ENCODE results near the gene PCNT.

The PCNT gene

DNA sequence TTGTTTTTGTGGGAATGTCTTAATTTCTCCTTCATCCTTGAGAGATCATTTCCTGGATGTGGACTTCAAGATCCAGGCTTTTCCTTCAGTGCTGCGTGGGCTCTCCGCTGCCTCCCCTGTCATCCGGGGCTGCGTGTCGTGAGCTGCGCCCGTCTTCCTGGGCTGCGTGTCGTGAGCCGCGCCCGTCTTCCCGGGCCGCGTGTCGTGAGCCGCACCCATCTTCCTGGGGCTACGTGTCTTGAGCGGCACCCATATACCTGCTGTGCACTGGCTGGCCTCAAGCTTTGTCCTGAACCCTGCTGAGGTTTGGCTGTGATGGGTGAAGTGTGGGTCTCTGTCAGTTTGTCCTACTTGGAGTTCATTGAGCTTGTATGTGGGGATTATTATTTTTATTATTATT, 55.1 kb downstream of the PCNT start:
- ChIA-PET POLR2A (no interaction called here), CTCF (no interaction called here)
- DNase-seq (ENCODE audit: extremely low spot score) = no peak
- TF ChIP-seq ARNT (IDR thresholded peaks at IDR 0.05) = no peak
- no peak for TF ChIP-seq TARDBP (IDR thresholded peaks at IDR 0.05)
- no peak for TF ChIP-seq LEF1 (IDR thresholded peaks at IDR 0.05; ENCODE audit: borderline replicate concordance)
- no peak for TF ChIP-seq SP1 (IDR thresholded peaks at IDR 0.05)

DNA sequence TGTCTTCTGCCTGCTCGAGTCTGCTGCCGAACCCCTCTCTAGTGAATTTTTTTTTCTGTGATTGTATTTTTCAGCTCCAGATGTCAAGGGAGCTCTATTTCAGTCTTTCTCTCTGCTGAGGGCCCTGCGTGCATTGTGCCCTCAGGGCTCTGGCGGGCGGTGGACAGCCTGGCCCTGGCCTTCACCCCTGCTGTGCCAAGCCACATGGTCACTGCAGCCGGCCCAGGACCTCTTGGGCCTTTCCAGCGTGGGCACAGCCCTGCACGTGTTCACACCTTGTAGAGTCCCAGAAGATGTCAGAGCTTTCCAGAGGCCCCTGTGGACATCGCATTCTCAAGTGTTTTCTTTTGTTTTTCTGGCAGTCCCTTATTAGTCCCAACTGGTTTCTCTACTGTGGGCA, 55.7 kb downstream of the PCNT start:
- TF ChIP-seq CTBP1 (IDR thresholded peaks at IDR 0.05; ENCODE audit: borderline replicate concordance) = no peak
- TF ChIP-seq L3MBTL2 (conservative IDR thresholded peaks at IDR 0.05) = peak; percentile 42
- TF ChIP-seq TARDBP (IDR thresholded peaks at IDR 0.05) = no peak
- ChIA-PET CTCF (no interaction called here), POLR2A (no interaction called here)
- no peak for DNase-seq (ENCODE audit: extremely low spot score)

DNA sequence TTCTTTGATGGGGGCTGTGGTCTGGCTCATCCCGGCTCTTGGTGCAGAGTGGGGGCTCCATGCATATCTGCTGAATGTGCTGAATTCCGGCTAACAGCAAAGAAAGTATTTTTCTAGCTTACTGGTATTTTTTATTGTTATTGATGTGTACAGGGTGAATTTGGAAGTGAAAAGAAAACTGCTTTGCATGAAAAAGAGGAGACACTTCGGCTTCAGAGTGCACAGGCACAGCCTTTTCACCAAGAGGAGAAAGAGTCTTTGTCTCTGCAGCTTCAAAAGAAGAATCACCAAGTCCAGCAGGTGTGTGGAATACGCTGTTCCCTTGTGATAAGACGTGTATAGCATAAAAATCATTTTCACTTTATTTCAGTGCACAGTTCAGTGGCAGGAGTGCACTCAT, 57.6 kb downstream of the PCNT start:
- no peak for TF ChIP-seq BHLHE40 (IDR thresholded peaks at IDR 0.05; ENCODE audit: borderline replicate concordance)
- TF ChIP-seq FOXK2 (IDR thresholded peaks at IDR 0.05) = no peak
- TF ChIP-seq SUZ12 (IDR thresholded peaks at IDR 0.05) = no peak
- no peak for TF ChIP-seq SP1 (IDR thresholded peaks at IDR 0.05)
- TF ChIP-seq CTBP1 (IDR thresholded peaks at IDR 0.05; ENCODE audit: borderline replicate concordance) = no peak
- TF ChIP-seq ELF4 (IDR thresholded peaks at IDR 0.05) = no peak
- no peak for TF ChIP-seq TARDBP (IDR thresholded peaks at IDR 0.05)
- TF ChIP-seq L3MBTL2 (conservative IDR thresholded peaks at IDR 0.05) = no peak
- no peak for TF ChIP-seq FOXA1 (IDR thresholded peaks at IDR 0.05)
- CTCF ChIA-PET = no interaction called here
- POLR2A ChIA-PET = no interaction called here

DNA sequence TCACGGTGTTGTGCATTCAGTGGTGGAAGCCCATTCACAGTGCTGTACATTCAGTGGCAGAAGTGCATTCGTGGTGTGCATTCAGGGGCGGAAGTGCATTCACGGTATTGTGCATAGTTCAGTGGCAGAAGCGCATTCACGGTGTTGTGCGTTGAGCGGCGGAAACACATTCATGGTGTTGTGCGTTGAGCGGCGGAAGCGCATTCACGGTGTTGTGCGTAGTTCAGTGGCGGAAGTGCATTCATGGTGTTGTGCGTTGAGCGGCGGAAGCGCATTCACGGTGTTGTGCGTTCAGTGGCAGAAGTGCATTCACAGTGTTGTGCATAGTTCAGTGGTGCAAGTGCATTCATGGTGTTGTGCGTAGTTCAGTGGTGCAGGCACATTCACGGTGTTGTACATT, 60.6 kb downstream of the PCNT start:
- CTCF ChIA-PET = no interaction called here
- POLR2A ChIA-PET = no interaction called here
- no peak for TF ChIP-seq SP1 (IDR thresholded peaks at IDR 0.05)
- no peak for TF ChIP-seq ELF4 (IDR thresholded peaks at IDR 0.05)
- no peak for TF ChIP-seq ZNF384 (IDR thresholded peaks at IDR 0.05)
- no peak for TF ChIP-seq TARDBP (IDR thresholded peaks at IDR 0.05)
- TF ChIP-seq FOXA1 (IDR thresholded peaks at IDR 0.05) = no peak
- TF ChIP-seq HDGF (IDR thresholded peaks at IDR 0.05; ENCODE audit: borderline replicate concordance) = no peak
- no peak for TF ChIP-seq FOXK2 (IDR thresholded peaks at IDR 0.05)
- no peak for TF ChIP-seq SUZ12 (IDR thresholded peaks at IDR 0.05)
- TF ChIP-seq CTBP1 (IDR thresholded peaks at IDR 0.05; ENCODE audit: borderline replicate concordance) = no peak
- TF ChIP-seq NFRKB (IDR thresholded peaks at IDR 0.05) = no peak
- TF ChIP-seq LEF1 (IDR thresholded peaks at IDR 0.05; ENCODE audit: borderline replicate concordance) = no peak
- no peak for TF ChIP-seq FOXM1 (IDR thresholded peaks at IDR 0.05; ENCODE audit: borderline replicate concordance)
- TF ChIP-seq L3MBTL2 (conservative IDR thresholded peaks at IDR 0.05) = no peak
- no peak for TF ChIP-seq BHLHE40 (IDR thresholded peaks at IDR 0.05; ENCODE audit: borderline replicate concordance)
- TF ChIP-seq ARNT (IDR thresholded peaks at IDR 0.05) = no peak
- no peak for DNase-seq (ENCODE audit: extremely low spot score)

More for the DNA sequence above, 57.6 kb downstream of the PCNT start:
- no peak for DNase-seq (ENCODE audit: extremely low spot score)

DNA sequence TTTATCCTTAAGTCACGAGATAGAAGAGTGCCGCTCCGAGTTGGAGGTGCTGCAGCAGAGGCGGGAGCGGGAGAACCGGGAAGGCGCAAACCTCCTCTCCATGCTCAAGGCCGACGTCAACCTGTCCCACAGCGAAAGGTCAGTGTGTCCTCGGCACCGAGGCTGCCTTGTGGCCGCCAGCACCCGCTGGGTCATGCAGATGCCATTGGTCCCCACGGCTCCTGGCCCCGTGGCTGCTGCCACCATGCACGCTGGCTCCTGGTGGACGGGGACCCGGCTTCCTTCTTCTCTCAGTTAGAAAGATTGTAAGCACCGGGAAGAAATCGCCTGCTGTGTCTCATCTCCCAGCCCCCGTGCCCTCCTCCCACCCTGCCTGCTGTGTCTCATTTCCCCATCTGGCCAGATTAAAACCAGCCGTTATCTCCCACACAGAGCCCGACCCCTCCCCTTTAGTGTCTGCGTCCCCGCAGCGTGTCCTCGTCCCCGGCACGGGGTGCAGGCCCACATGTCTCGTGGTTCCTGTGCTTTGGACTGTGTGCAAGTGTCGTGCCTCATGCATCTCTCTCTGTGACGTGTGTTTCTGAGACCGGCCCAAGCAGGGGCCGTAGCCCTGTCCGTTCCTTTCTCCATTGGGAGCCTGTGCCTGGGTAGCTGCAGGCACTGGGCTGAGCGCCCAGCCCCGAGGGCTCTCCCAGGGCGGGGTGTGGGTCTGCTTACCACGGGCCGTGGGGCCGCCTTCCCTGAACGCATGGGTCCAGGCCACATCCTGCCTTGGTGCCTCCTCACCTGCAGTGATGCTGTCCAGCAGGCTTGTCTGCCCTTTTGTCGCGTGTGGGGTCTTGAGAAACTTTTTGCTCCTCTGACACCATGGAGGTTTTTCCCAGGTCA, 62.1 kb downstream of the PCNT start:
- DNase-seq (ENCODE audit: extremely low spot score) = no peak
- CTCF ChIA-PET = no interaction called here
- POLR2A ChIA-PET = no interaction called here
- TF ChIP-seq NFRKB (IDR thresholded peaks at IDR 0.05) = no peak
- TF ChIP-seq FOXK2 (IDR thresholded peaks at IDR 0.05) = no peak
- no peak for TF ChIP-seq SP1 (IDR thresholded peaks at IDR 0.05)
- TF ChIP-seq L3MBTL2 (conservative IDR thresholded peaks at IDR 0.05) = no peak
- TF ChIP-seq ZNF384 (IDR thresholded peaks at IDR 0.05) = no peak
- TF ChIP-seq, protein P1, sequence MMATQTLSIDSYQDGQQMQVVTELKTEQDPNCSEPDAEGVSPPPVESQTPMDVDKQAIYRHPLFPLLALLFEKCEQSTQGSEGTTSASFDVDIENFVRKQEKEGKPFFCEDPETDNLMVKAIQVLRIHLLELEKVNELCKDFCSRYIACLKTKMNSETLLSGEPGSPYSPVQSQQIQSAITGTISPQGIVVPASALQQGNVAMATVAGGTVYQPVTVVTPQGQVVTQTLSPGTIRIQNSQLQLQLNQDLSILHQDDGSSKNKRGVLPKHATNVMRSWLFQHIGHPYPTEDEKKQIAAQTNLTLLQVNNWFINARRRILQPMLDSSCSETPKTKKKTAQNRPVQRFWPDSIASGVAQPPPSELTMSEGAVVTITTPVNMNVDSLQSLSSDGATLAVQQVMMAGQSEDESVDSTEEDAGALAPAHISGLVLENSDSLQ (IDR thresholded peaks at IDR 0.05) = no peak
- TF ChIP-seq CTBP1 (IDR thresholded peaks at IDR 0.05; ENCODE audit: borderline replicate concordance) = no peak
- TF ChIP-seq FOXA1 (IDR thresholded peaks at IDR 0.05) = no peak
- no peak for TF ChIP-seq ELF4 (IDR thresholded peaks at IDR 0.05)
- TF ChIP-seq SUZ12 (IDR thresholded peaks at IDR 0.05) = no peak
- TF ChIP-seq ARNT (IDR thresholded peaks at IDR 0.05) = no peak
- TF ChIP-seq FOXM1 (IDR thresholded peaks at IDR 0.05; ENCODE audit: borderline replicate concordance) = no peak
- TF ChIP-seq HDGF (IDR thresholded peaks at IDR 0.05; ENCODE audit: borderline replicate concordance) = no peak

DNA sequence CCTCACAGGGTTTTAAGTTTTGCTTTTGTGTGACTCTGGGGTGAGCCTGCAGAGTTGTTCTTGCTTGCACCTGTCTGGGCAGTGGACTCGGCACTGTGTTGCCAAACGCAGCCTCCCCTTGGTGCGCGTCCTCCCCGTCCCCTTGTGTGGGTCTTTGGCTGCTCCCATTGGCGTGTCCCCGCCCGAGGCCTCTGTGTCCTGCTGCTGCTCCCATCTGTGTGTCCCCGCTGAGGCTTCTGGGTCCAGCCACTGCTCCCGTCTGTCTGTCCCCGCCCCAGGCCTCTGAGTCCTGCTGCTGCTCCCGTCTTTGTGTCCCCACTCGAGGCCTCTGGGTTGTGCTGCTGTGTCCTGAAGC, 62.8 kb downstream of the PCNT start:
- TF ChIP-seq NFRKB (IDR thresholded peaks at IDR 0.05) (no peak), TARDBP (IDR thresholded peaks at IDR 0.05) (no peak), ELF4 (IDR thresholded peaks at IDR 0.05) (no peak), LEF1 (IDR thresholded peaks at IDR 0.05; ENCODE audit: borderline replicate concordance) (no peak), FOXM1 (IDR thresholded peaks at IDR 0.05; ENCODE audit: borderline replicate concordance) (no peak), ARNT (IDR thresholded peaks at IDR 0.05) (no peak), SUZ12 (IDR thresholded peaks at IDR 0.05) (no peak), FOXK2 (IDR thresholded peaks at IDR 0.05) (no peak), FOXA1 (IDR thresholded peaks at IDR 0.05) (no peak), BHLHE40 (IDR thresholded peaks at IDR 0.05; ENCODE audit: borderline replicate concordance) (no peak), CTBP1 (IDR thresholded peaks at IDR 0.05; ENCODE audit: borderline replicate concordance) (no peak)
- ChIA-PET CTCF (no interaction called here), POLR2A (no interaction called here)
- no peak for DNase-seq (ENCODE audit: extremely low spot score)

DNA sequence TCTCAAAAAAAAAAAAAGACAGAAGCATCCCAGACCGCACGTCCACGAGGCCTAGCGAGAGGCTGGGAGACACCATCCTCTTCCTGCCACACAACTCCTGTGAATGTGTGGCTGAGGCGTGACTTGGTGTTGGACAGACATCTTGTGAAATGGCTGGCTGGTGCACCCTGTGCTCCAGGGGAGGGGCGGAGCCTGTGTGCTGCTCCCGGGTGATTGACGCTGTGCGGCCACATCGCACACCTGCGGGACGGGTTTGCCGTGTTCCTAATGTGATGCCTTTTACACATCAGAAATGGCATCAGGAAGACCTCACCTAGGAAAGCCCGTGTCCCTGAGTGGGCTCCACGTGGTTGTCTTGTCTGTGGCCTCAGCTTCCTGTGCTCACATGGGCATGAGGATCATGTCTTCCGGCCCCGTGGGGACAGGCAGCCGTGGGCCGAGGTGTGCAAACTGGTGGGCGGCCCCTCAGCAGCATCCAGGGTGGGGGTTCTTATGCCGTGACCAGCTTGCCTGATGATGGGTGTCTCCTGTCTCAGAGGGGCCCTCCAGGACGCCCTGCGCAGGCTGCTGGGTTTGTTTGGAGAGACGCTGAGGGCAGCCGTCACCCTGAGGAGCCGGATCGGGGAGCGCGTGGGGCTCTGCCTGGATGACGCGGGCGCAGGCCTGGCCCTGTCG, 64.4 kb downstream of the PCNT start:
- CTCF ChIA-PET = no interaction called here
- no peak for TF ChIP-seq ZNF384 (IDR thresholded peaks at IDR 0.05)
- no peak for TF ChIP-seq HDGF (IDR thresholded peaks at IDR 0.05; ENCODE audit: borderline replicate concordance)
- TF ChIP-seq FOXK2 (IDR thresholded peaks at IDR 0.05) = no peak
- TF ChIP-seq L3MBTL2 (conservative IDR thresholded peaks at IDR 0.05) = no peak
- no peak for TF ChIP-seq CTBP1 (IDR thresholded peaks at IDR 0.05; ENCODE audit: borderline replicate concordance)
- no peak for TF ChIP-seq SUZ12 (IDR thresholded peaks at IDR 0.05)
- no peak for TF ChIP-seq ELF4 (IDR thresholded peaks at IDR 0.05)
- no peak for TF ChIP-seq TARDBP (IDR thresholded peaks at IDR 0.05)
- no peak for TF ChIP-seq BHLHE40 (IDR thresholded peaks at IDR 0.05; ENCODE audit: borderline replicate concordance)
- no peak for TF ChIP-seq NFRKB (IDR thresholded peaks at IDR 0.05)
- no peak for TF ChIP-seq FOXM1 (IDR thresholded peaks at IDR 0.05; ENCODE audit: borderline replicate concordance)
- TF ChIP-seq, protein P1 (IDR thresholded peaks at IDR 0.05) = no peak
- TF ChIP-seq LEF1 (IDR thresholded peaks at IDR 0.05; ENCODE audit: borderline replicate concordance) = no peak
- TF ChIP-seq SP1 (IDR thresholded peaks at IDR 0.05) = no peak
- no peak for TF ChIP-seq ARNT (IDR thresholded peaks at IDR 0.05)
- TF ChIP-seq FOXA1 (IDR thresholded peaks at IDR 0.05) = no peak
- POLR2A ChIA-PET = no interaction called here
- no peak for DNase-seq (ENCODE audit: extremely low spot score)
